ENCODE measurements around the gene MARCHF6. TPM values are rescaled to one million over a fixed set of nuclear protein-coding genes. Genes with fewer than 3 reads are reported as not detected.

The MARCHF6 gene
- total and polyA plus RNA-seq, 2 donors from 2014 or later: 70.4 to 177 TPM

DNA sequence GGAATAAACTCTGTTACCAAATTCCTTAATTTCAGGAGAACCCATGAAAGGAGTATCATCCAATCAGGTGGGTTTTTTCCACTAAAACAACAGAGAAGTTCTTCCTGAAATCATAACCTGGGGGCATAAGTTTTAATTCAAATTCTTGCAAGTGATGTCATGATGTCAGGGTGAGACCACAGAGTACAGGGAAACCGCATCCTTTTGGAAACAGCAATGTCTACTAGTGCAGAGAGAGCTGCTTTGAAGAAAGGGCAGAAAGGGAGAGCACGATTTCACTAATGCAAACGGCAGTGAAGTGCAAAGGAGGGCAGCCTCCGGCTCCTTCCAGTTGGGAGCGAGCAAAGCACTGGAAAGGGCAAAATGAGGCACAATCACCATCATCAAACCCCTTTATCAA, 25.2 kb upstream of the MARCHF6 start:
- Histone ChIP-seq H3K9me3 (ENCODE audit: control insufficient read depth in 2 of 3, insufficient read depth in 1 of 3, low read length in 3 of 3) (no peaks in the 10 kb centered on the region), H3K9ac (ENCODE audit: low read length in 3 of 3) (no peak overlapping the region), H3K4me3 (ENCODE audit: low read length in 3 of 3) (no peak overlapping the region), H3K27ac (ENCODE audit: low read depth in 2 of 2, low read length in 2 of 2) (no peak overlapping the region), H3K27me3 (ENCODE audit: control insufficient read depth, insufficient read depth, low read length) (no peaks in the 10 kb centered on the region), H3K36me3 (ENCODE audit: control insufficient read depth in 2 of 3, insufficient read depth in 3 of 3, low read length in 3 of 3) (no peaks in the 10 kb centered on the region), H3K4me1 (ENCODE audit: control insufficient read depth in 2 of 3, insufficient read depth in 2 of 3, low read depth in 1 of 3, low read length in 3 of 3) (peaks cover 0 to 10% (median 5%) of the 10 kb centered on the region in 3 donors)
- TF ChIP-seq, protein P1, sequence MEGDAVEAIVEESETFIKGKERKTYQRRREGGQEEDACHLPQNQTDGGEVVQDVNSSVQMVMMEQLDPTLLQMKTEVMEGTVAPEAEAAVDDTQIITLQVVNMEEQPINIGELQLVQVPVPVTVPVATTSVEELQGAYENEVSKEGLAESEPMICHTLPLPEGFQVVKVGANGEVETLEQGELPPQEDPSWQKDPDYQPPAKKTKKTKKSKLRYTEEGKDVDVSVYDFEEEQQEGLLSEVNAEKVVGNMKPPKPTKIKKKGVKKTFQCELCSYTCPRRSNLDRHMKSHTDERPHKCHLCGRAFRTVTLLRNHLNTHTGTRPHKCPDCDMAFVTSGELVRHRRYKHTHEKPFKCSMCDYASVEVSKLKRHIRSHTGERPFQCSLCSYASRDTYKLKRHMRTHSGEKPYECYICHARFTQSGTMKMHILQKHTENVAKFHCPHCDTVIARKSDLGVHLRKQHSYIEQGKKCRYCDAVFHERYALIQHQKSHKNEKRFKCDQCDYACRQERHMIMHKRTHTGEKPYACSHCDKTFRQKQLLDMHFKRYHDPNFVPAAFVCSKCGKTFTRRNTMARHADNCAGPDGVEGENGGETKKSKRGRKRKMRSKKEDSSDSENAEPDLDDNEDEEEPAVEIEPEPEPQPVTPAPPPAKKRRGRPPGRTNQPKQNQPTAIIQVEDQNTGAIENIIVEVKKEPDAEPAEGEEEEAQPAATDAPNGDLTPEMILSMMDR (IDR thresholded peaks at IDR 0.05; ENCODE audit: borderline replicate concordance, extremely low read depth, insufficient read depth): no peak
- peak in 1 of 5 donors; percentile 4 for DNase-seq
- FAIRE-seq: no peak
- intact Hi-C loops (cut with DNase I): no loop called here

DNA sequence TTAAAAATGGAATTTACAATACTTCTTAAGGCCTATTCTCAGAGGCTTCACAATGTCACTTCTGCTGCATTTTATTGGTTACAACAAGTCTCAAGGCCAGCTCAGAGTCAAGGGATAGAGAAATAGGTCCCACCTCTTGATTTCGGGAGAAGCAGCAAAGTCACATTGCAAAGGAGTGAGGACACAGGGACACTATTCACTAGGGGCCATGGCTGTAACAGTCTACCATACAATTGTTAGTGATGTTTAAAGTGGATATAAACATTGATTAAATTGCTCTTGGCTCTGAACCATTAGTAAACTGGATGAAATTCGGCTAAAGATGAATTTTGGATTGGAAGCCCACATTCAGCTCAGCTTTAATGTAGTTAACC, 24.1 kb upstream of the MARCHF6 start:
- Histone ChIP-seq H3K9me3 (ENCODE audit: control insufficient read depth in 2 of 3, insufficient read depth in 1 of 3, low read length in 3 of 3) (no peaks in the 10 kb centered on the region), H3K27me3 (ENCODE audit: control insufficient read depth, insufficient read depth, low read length) (no peaks in the 10 kb centered on the region), H3K4me1 (ENCODE audit: control insufficient read depth in 2 of 3, insufficient read depth in 2 of 3, low read depth in 1 of 3, low read length in 3 of 3) (peaks cover 0 to 5% (median 5%) of the 10 kb centered on the region in 3 donors), H3K36me3 (ENCODE audit: control insufficient read depth in 2 of 3, insufficient read depth in 3 of 3, low read length in 3 of 3) (no peaks in the 10 kb centered on the region), H3K4me3 (ENCODE audit: low read length in 3 of 3) (no peak overlapping the region), H3K9ac (ENCODE audit: low read length in 3 of 3) (no peak overlapping the region), H3K27ac (ENCODE audit: low read depth in 2 of 2, low read length in 2 of 2) (no peak overlapping the region)
- TF ChIP-seq, protein P1 (IDR thresholded peaks at IDR 0.05; ENCODE audit: borderline replicate concordance, extremely low read depth, insufficient read depth): no peak
- intact Hi-C loops (cut with DNase I): no loop called here
- DNase-seq (no peak), FAIRE-seq (no peak)

DNA sequence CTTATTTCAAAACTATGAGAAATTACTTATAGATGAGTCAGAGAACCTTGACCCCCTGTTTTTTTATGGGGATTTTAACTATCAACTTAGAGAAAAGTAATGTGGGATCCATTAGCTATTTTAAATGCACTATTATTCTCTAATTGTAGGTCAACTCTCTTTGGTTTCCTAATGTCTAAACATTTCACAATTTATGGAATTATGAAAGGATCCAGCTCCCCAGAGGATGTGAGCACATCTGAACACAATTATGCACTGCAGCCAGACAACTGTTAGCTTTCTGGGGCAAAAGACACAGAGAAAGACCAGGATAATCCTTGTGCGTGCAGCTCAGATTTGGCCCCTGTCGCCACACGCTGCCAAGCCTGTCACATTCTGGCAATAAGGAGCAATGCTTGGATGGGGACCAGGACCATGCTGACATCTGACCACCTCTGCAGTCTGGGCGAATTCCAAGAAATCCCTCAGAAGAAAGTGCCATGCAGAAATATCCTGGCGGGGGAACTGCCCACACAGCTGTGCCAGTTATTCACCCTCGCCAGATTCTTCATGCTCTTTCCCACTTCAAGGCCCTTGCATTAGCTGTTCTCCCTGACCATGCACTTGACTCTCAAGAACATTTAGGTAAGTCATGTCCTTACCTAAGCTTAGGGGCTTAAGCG, 23.5 kb upstream of the MARCHF6 start:
- Histone ChIP-seq H3K4me3 (ENCODE audit: low read length in 3 of 3) (no peak overlapping the region), H3K36me3 (ENCODE audit: control insufficient read depth in 2 of 3, insufficient read depth in 3 of 3, low read length in 3 of 3) (no peaks in the 10 kb centered on the region), H3K27ac (ENCODE audit: low read depth in 2 of 2, low read length in 2 of 2) (no peak overlapping the region), H3K4me1 (ENCODE audit: control insufficient read depth in 2 of 3, insufficient read depth in 2 of 3, low read depth in 1 of 3, low read length in 3 of 3) (peaks cover 0 to 5% (median 5%) of the 10 kb centered on the region in 3 donors), H3K9ac (ENCODE audit: low read length in 3 of 3) (no peak overlapping the region), H3K27me3 (ENCODE audit: control insufficient read depth, insufficient read depth, low read length) (no peaks in the 10 kb centered on the region), H3K9me3 (ENCODE audit: control insufficient read depth in 2 of 3, insufficient read depth in 1 of 3, low read length in 3 of 3) (no peaks in the 10 kb centered on the region)
- FAIRE-seq (no peak), DNase-seq (peak in 2 of 5 donors; percentile 8 to 69)
- TF ChIP-seq, protein P1 (IDR thresholded peaks at IDR 0.05; ENCODE audit: borderline replicate concordance, extremely low read depth, insufficient read depth): no peak
- intact Hi-C loops (cut with DNase I): no loop called here

All from kidney (tissue), 14 donors.